GM12878 (cell line): Measurements from ENCODE around the gene TMBIM6. TPM values are rescaled to one million over a fixed set of nuclear protein-coding genes. Genes with fewer than 3 reads are reported as not detected.

Experiments used
- ASH2L ChIP-seq: fragments of 300-600, 200-600 bp; sonication (generic); IDR thresholded peaks from 2 replicates; pipeline ENCODE4 v1.6.1; 2017; ENCODE audit warnings: low read depth, mild to moderate bottlenecking, borderline replicate concordance
- BACH1 ChIP-seq: fragments of 450-650 bp; IDR thresholded peaks from 2 replicates; pipeline ENCODE4 v1.6.1; 2017; ENCODE audit warnings: mild to moderate bottlenecking, borderline replicate concordance
- CHD1 ChIP-seq: IDR thresholded peaks from 2 replicates; pipeline ENCODE4 v1.6.1; 2012; ENCODE audit warnings: low read depth, low read length, improper control_type of control experiment
- CHD4 ChIP-seq: fragments of 200-600 bp; sonication (generic); IDR thresholded peaks from 2 replicates; pipeline ENCODE4 v1.6.1; 2016; ENCODE audit warnings: mild to moderate bottlenecking
- CTCF ChIP-seq, 3 experiments: IDR thresholded peaks in 2 of 3; conservative IDR thresholded peaks in 1 of 3; 2 replicates each; pipeline ENCODE4 v1.5.1; 2011; ENCODE audit warnings: low read depth in 3 of 3, low read length in 3 of 3, mild to moderate bottlenecking in 3 of 3, control low read depth in 2 of 3, moderate library complexity in 2 of 3, inconsistent platforms in 1 of 3, mixed read lengths in 1 of 3; ENCODE audit not compliant: control insufficient read depth in 2 of 3, insufficient read depth in 1 of 3; ENCODE audit errors: extremely low read depth in 1 of 3
- E2F8 ChIP-seq: fragments of 450-650 bp; IDR thresholded peaks from 2 replicates; pipeline ENCODE4 v1.6.1; 2018; ENCODE audit warnings: mild to moderate bottlenecking, low read depth, moderate library complexity; ENCODE audit not compliant: partially characterized antibody
- ESRRA ChIP-seq: IDR thresholded peaks from 2 replicates; pipeline ENCODE4 v1.6.1; 2012; ENCODE audit warnings: mild to moderate bottlenecking, low read length, improper control_type of control experiment
- FOS ChIP-seq: IDR thresholded peaks from 3 replicates; pipeline ENCODE4 v1.6.1; 2011; ENCODE audit warnings: borderline replicate concordance; ENCODE audit not compliant: insufficient read length; ENCODE audit errors: extremely low read depth
- HDAC2 ChIP-seq: fragments of 200-600 bp; sonication (generic); IDR thresholded peaks from 2 replicates; pipeline ENCODE4 v1.6.1; 2017
- JUNB ChIP-seq: IDR thresholded peaks from 2 replicates; pipeline ENCODE4 v1.6.1; 2016; ENCODE audit warnings: antibody characterized with exemption, mild to moderate bottlenecking
- KDM1A ChIP-seq: fragments of 200-600 bp; sonication (generic); IDR thresholded peaks from 2 replicates; pipeline ENCODE4 v1.6.1; 2016; ENCODE audit warnings: borderline replicate concordance
- KLF5 ChIP-seq: fragments of 450-650 bp; IDR thresholded peaks from 2 replicates; pipeline ENCODE4 v1.6.1; 2014; ENCODE audit warnings: mild to moderate bottlenecking; ENCODE audit not compliant: partially characterized antibody
- MXI1 ChIP-seq: fragments of 150-350 bp; IDR thresholded peaks from 2 replicates; pipeline ENCODE4 v1.6.1; 2011; ENCODE audit warnings: low read depth, mild to moderate bottlenecking, inconsistent platforms, low read length, improper control_type of control experiment
- MYB ChIP-seq: fragments of 150-350 bp; IDR thresholded peaks from 2 replicates; pipeline ENCODE4 v1.6.1; 2014; ENCODE audit warnings: mild to moderate bottlenecking, low read depth, low read length, borderline replicate concordance
- NBN ChIP-seq: fragments of 450-650 bp; IDR thresholded peaks from 2 replicates; pipeline ENCODE4 v1.6.1; 2016
- NFYA ChIP-seq: IDR thresholded peaks from 2 replicates; pipeline ENCODE4 v1.6.1; 2011; ENCODE audit warnings: low read depth, mild to moderate bottlenecking, low read length, improper control_type of control experiment, borderline replicate concordance
- POLR2AphosphoS5 ChIP-seq: IDR thresholded peaks from 2 replicates; pipeline ENCODE4 v1.6.1; 2011; ENCODE audit warnings: mild to moderate bottlenecking, low read length, inconsistent platforms
- RB1 ChIP-seq: fragments of 450-650 bp; formaldehyde crosslinking; IDR thresholded peaks from 2 replicates; pipeline ENCODE4 v1.6.1; 2017; ENCODE audit warnings: mild to moderate bottlenecking, borderline replicate concordance
- SRF ChIP-seq, 2 experiments: IDR thresholded peaks; 2 replicates each; pipeline ENCODE4 v1.6.1; 2011; ENCODE audit warnings: low read depth in 2 of 2, low read length in 2 of 2, mild to moderate bottlenecking in 1 of 2, moderate library complexity in 1 of 2
- ZBTB11 ChIP-seq: fragments of 450-650 bp; formaldehyde crosslinking; IDR thresholded peaks from 2 replicates; pipeline ENCODE4 v1.5.0; 2022; ENCODE audit warnings: mild to moderate bottlenecking, missing genetic modification characterization
- ZNF207 ChIP-seq: fragments of 450-650 bp; IDR thresholded peaks from 2 replicates; pipeline ENCODE4 v1.6.1; 2014; ENCODE audit warnings: antibody characterized with exemption, mild to moderate bottlenecking, borderline replicate concordance
- ZNF622 ChIP-seq: fragments of 450-650 bp; IDR thresholded peaks from 2 replicates; pipeline ENCODE4 v1.6.1; 2017; ENCODE audit warnings: mild to moderate bottlenecking, inconsistent platforms
- polyA plus RNA-seq, 11 experiments: library from polyadenylated mRNA; depleted of rRNA in 4 of 11; unstranded in 6 of 11; stranded (reverse) in 5 of 11; fragments of >200 nt; fragmentation: Nextera tagmentation in 4 of 11; fragmentation: Illumina TruSeq in 1 of 11; extraction: Ambion mirVana in 4 of 11; extraction: Trizol in 1 of 11; gene quantifications; 1 replicate in 1 of 11; 2 replicates in 10 of 11; pipeline versions ENCODE4 v1.2.1 to v1.2.3, GENCODE V29; 2011 to 2016; ENCODE audit warnings: inconsistent platforms in 2 of 11, missing spikeins in 2 of 11, low read depth in 1 of 11
- total RNA-seq, 4 experiments: library from RNA; depleted of rRNA in 3 of 4; stranded (reverse); fragments of >200 nt in 3 of 4; fragmentation: Illumina TruSeq in 1 of 4; extraction: Trizol in 1 of 4; gene quantifications; 2 replicates each; pipeline versions ENCODE4 v1.2.1 to v1.2.3, GENCODE V29; 2013 to 2021

TMBIM6 gene
- total and polyA plus RNA-seq, 10 of the 15 experiments (the other 5 are each of a cell fraction or from before 2014, with no cell fraction given), result 224 to 1,192 (median 379) TPM

GRCh38 chr12:49705479-49706134 lies 35.8 kb upstream of the TMBIM6 start (continued):
- TF ChIP-seq HDAC2 (no peak), MYB (no peak), NFYA (no peak), ZBTB11 (no peak), KDM1A (no peak), E2F8 (no peak), ESRRA (no peak), CHD4 (no peak), POLR2AphosphoS5 (peak; percentile 96), SRF (IDR thresholded peaks at IDR 0.05; ENCODE audit: low read depth in 2 of 2, low read length in 2 of 2) (no peak), ZNF207 (no peak), CTCF (IDR thresholded peaks at IDR 0.05 in 2 of 3, conservative IDR thresholded peaks at IDR 0.05 in 1 of 3; ENCODE audit: control insufficient read depth in 2 of 3, extremely low read depth in 1 of 3, insufficient read depth in 1 of 3, low read depth in 3 of 3, low read length in 3 of 3) (peak in 1 of 3 experiments; percentile 28; a peak in 1 of 6 replicates), FOS (no peak), ASH2L (no peak), BACH1 (peak; percentile 65), RB1 (no peak), MXI1 (no peak), NBN (no peak), JUNB (no peak), ZNF622 (no peak), KLF5 (no peak), CHD1 (no peak)
